Measurements from ENCODE around the gene HIC1.

DNA sequence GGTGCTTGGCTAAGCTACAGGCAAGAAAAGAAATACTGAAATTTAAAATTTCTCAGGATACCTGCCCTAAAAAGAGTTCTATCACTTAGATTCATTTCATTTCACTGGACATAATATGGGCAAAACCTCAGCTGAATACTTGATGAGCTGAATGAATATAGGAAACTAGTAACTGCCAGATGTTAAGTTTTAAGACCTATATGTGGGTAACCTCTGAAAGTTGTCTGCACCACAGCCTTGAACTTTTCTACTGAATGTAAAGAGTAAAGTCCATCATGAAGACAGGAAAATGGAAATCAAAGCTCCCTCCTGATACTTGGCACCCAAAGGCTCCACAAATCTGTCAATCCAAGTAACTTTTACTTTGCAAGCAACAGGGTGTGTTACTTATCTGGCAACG is 50.8 kb downstream of the HIC1 start:
- TF ChIP-seq, protein P1, sequence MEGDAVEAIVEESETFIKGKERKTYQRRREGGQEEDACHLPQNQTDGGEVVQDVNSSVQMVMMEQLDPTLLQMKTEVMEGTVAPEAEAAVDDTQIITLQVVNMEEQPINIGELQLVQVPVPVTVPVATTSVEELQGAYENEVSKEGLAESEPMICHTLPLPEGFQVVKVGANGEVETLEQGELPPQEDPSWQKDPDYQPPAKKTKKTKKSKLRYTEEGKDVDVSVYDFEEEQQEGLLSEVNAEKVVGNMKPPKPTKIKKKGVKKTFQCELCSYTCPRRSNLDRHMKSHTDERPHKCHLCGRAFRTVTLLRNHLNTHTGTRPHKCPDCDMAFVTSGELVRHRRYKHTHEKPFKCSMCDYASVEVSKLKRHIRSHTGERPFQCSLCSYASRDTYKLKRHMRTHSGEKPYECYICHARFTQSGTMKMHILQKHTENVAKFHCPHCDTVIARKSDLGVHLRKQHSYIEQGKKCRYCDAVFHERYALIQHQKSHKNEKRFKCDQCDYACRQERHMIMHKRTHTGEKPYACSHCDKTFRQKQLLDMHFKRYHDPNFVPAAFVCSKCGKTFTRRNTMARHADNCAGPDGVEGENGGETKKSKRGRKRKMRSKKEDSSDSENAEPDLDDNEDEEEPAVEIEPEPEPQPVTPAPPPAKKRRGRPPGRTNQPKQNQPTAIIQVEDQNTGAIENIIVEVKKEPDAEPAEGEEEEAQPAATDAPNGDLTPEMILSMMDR (IDR thresholded peaks at IDR 0.05; ENCODE audit: low read depth, low read length, missing input control) = no peak
- TF ChIP-seq GABPA (IDR thresholded peaks at IDR 0.05 in 1 of 2, conservative IDR thresholded peaks at IDR 0.05 in 1 of 2) = no peak
- TF ChIP-seq, protein P2, sequence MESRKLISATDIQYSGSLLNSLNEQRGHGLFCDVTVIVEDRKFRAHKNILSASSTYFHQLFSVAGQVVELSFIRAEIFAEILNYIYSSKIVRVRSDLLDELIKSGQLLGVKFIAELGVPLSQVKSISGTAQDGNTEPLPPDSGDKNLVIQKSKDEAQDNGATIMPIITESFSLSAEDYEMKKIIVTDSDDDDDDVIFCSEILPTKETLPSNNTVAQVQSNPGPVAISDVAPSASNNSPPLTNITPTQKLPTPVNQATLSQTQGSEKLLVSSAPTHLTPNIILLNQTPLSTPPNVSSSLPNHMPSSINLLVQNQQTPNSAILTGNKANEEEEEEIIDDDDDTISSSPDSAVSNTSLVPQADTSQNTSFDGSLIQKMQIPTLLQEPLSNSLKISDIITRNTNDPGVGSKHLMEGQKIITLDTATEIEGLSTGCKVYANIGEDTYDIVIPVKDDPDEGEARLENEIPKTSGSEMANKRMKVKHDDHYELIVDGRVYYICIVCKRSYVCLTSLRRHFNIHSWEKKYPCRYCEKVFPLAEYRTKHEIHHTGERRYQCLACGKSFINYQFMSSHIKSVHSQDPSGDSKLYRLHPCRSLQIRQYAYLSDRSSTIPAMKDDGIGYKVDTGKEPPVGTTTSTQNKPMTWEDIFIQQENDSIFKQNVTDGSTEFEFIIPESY (IDR thresholded peaks at IDR 0.05) = no peak
- TF ChIP-seq YY1 (IDR thresholded peaks at IDR 0.05) = no peak
- TF ChIP-seq JUND (IDR thresholded peaks at IDR 0.05) = no peak
- no peak for TF ChIP-seq RXRA (IDR thresholded peaks at IDR 0.05)
- TF ChIP-seq, protein P3, sequence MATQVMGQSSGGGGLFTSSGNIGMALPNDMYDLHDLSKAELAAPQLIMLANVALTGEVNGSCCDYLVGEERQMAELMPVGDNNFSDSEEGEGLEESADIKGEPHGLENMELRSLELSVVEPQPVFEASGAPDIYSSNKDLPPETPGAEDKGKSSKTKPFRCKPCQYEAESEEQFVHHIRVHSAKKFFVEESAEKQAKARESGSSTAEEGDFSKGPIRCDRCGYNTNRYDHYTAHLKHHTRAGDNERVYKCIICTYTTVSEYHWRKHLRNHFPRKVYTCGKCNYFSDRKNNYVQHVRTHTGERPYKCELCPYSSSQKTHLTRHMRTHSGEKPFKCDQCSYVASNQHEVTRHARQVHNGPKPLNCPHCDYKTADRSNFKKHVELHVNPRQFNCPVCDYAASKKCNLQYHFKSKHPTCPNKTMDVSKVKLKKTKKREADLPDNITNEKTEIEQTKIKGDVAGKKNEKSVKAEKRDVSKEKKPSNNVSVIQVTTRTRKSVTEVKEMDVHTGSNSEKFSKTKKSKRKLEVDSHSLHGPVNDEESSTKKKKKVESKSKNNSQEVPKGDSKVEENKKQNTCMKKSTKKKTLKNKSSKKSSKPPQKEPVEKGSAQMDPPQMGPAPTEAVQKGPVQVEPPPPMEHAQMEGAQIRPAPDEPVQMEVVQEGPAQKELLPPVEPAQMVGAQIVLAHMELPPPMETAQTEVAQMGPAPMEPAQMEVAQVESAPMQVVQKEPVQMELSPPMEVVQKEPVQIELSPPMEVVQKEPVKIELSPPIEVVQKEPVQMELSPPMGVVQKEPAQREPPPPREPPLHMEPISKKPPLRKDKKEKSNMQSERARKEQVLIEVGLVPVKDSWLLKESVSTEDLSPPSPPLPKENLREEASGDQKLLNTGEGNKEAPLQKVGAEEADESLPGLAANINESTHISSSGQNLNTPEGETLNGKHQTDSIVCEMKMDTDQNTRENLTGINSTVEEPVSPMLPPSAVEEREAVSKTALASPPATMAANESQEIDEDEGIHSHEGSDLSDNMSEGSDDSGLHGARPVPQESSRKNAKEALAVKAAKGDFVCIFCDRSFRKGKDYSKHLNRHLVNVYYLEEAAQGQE (IDR thresholded peaks at IDR 0.05) = no peak

All from liver (tissue), 3 donors.